22Rv1 (cell line): Measurements from ENCODE around the gene JAM2.

Experiments
- ZFX ChIP-seq: fragments of 450-650 bp; IDR thresholded peaks from 2 replicates; pipeline ENCODE4 v1.6.1; 2017; ENCODE audit warnings: antibody characterized with exemption, borderline replicate concordance
- TF ChIP-seq, protein P1 (sequence below): fragments of 450-650 bp; IDR thresholded peaks from 2 replicates; pipeline ENCODE4 v1.5.1; 2017; ENCODE audit warnings: mild to moderate bottlenecking

DNA sequence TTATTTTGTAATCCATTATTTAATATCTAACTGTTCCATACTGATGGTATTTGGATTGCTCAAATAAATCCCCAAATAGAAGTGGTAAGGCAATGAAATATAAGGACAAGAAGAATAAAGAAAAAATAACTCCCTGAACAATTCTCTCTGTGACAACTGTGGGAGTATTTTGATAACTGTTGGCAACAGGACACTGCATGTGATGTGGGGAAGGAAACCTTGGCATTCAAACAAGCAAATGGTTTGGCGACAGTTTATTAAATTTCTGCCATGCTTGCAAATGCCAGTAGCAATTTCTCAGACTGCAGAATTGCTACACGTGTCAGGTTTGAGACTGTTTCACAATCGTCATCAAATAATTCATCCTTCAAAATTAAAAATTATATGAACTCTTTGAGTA lies 23.2 kb upstream of the JAM2 start:
- TF ChIP-seq, protein P1, sequence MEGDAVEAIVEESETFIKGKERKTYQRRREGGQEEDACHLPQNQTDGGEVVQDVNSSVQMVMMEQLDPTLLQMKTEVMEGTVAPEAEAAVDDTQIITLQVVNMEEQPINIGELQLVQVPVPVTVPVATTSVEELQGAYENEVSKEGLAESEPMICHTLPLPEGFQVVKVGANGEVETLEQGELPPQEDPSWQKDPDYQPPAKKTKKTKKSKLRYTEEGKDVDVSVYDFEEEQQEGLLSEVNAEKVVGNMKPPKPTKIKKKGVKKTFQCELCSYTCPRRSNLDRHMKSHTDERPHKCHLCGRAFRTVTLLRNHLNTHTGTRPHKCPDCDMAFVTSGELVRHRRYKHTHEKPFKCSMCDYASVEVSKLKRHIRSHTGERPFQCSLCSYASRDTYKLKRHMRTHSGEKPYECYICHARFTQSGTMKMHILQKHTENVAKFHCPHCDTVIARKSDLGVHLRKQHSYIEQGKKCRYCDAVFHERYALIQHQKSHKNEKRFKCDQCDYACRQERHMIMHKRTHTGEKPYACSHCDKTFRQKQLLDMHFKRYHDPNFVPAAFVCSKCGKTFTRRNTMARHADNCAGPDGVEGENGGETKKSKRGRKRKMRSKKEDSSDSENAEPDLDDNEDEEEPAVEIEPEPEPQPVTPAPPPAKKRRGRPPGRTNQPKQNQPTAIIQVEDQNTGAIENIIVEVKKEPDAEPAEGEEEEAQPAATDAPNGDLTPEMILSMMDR, result no peak
- no peak for TF ChIP-seq ZFX
